Tibial nerve (tissue), 4 donors: Measurements from ENCODE around the gene PTH1R. TPM values are rescaled to one million over a fixed set of nuclear protein-coding genes. Genes with fewer than 3 reads are reported as not detected.

Source experiments
- DNase-seq, 2 donors: peaks; one replicate each; pipeline ENCODE4 v3.0.0-alpha.2; 2019; ENCODE audit warnings: low spot score in 2 of 2
- H3K27ac ChIP-seq, 4 donors: fragments of 200-600 bp; sonication (generic) in 3 of 4; one replicate each; pipeline ENCODE4 v1.5.1; 2017 to 2019; ENCODE audit warnings: mild to moderate bottlenecking in 1 of 4
- H3K27me3 ChIP-seq, 2 donors: fragments of 200-600 bp; sonication (generic) in 1 of 2; one replicate each; pipeline versions ENCODE4 v1.5.1 to v1.6.0; 2017 to 2019
- H3K36me3 ChIP-seq, 3 donors: fragments of 200-600 bp; sonication (generic); one replicate each; pipeline ENCODE4 v1.5.1; 2018 to 2019
- H3K4me1 ChIP-seq, 4 donors: fragments of 200-600 bp; sonication (generic) in 3 of 4; one replicate each; pipeline ENCODE4 v1.5.1; 2017 to 2019
- H3K4me3 ChIP-seq, 4 donors: fragments of 200-600 bp; sonication (generic) in 3 of 4; one replicate each; pipeline ENCODE4 v1.5.1; 2017 to 2019; ENCODE audit warnings: mild to moderate bottlenecking in 1 of 4, moderate library complexity in 1 of 4
- H3K9me3 ChIP-seq, 4 donors: fragments of 200-600 bp; sonication (generic) in 3 of 4; one replicate each; pipeline ENCODE4 v1.5.1; 2017 to 2019
- CTCF ChIP-seq, 5 experiments: fragments of 200-600 bp in 3 of 5; fragments of 450-650 bp in 2 of 5; sonication (generic) in 3 of 5; IDR thresholded peaks; one replicate each; pipeline ENCODE4 v1.5.1; 2016 to 2019; ENCODE audit warnings: antibody characterized with exemption in 5 of 5, mild to moderate bottlenecking in 3 of 5, moderate library complexity in 2 of 5
- EP300 ChIP-seq, 2 donors: sonication (generic); formaldehyde crosslinking; IDR thresholded peaks; one replicate each; pipeline ENCODE4 v1.6.1; 2017; ENCODE audit warnings: antibody characterized with exemption in 2 of 2, mild to moderate bottlenecking in 1 of 2
- POLR2A ChIP-seq, 2 donors: fragments of 450-650 bp; IDR thresholded peaks; one replicate each; pipeline ENCODE4 v1.6.1; 2017; ENCODE audit warnings: antibody characterized with exemption in 2 of 2, mild to moderate bottlenecking in 2 of 2, moderate library complexity in 2 of 2
- WGBS, 2 donors: methylation state at CpG; one replicate each; pipeline ENCODE4 v1.1.5; 2018; 5-methylcytosine and 5-hydroxymethylcytosine counted together
- total RNA-seq, 4 donors: library from RNA; depleted of rRNA; stranded (reverse); fragments of >200 nt; gene quantifications; one replicate each; pipeline ENCODE4 v1.1.0, GENCODE V29; 2016

PTH1R gene
- total RNA-seq, 4 donors from 2014 or later, result 8.1 to 14.3 (median 13.6) TPM

- DNase-seq, result no peak
- H3K9me3 ChIP-seq, result no peaks in the 10 kb centered on the region
- no peaks in the 10 kb centered on the region for H3K36me3 ChIP-seq
- WGBS, 2 donors, result 97 to 100% methylated on average over 2 to 3 of the region's 3 CpGs
- TF ChIP-seq POLR2A (IDR thresholded peaks at IDR 0.05) (no peak), EP300 (IDR thresholded peaks at IDR 0.05) (no peak), CTCF (IDR thresholded peaks at IDR 0.05) (no peak)
- H3K4me3 ChIP-seq, result no peak overlapping the region
- H3K27me3 ChIP-seq, result no peaks in the 10 kb centered on the region
- H3K4me1 ChIP-seq, result peaks cover 0 to 23% (median 20%) of the 10 kb centered on the region in 4 donors
- no peak overlapping the region for H3K27ac ChIP-seq
These were observed 13.6 kb downstream of the PTH1R start for GRCh38 chr3:46891132-46891531.

- no peaks in the 10 kb centered on the region for H3K27me3 ChIP-seq
- peak; percentile 54 to 57 for DNase-seq
- TF ChIP-seq CTCF (IDR thresholded peaks at IDR 0.05) (peak in 1 of 5 experiments; percentile 26), EP300 (IDR thresholded peaks at IDR 0.05) (peak in 1 of 2 donors; percentile 23), POLR2A (IDR thresholded peaks at IDR 0.05) (no peak)
- H3K9me3 ChIP-seq, result no peaks in the 10 kb centered on the region
- H3K4me3 ChIP-seq, result peak overlapping the region; percentile 10 to 55 (median 42)
- H3K36me3 ChIP-seq, result no peaks in the 10 kb centered on the region
- peaks cover 0 to 26% (median 20%) of the 10 kb centered on the region in 4 donors for H3K4me1 ChIP-seq
- H3K27ac ChIP-seq, result peak overlapping the region in 3 of 4 donors; percentile 17 to 29 (median 29)
- 8 to 15% methylated on average over 18 to 35 of the region's 58 CpGs for WGBS, 2 donors
These were observed 15.0 kb downstream of the PTH1R start for GRCh38 chr3:46892285-46893145.

GRCh38 chr3:46893146-46893748 lies 15.7 kb downstream of the PTH1R start:
- Histone ChIP-seq H3K36me3 (no peaks in the 10 kb centered on the region), H3K4me1 (peaks cover 0 to 29% (median 22%) of the 10 kb centered on the region in 4 donors), H3K9me3 (no peaks in the 10 kb centered on the region), H3K27ac (peak overlapping the region in 1 of 4 donors; percentile 29), H3K27me3 (peaks cover 0 to 6% of the 10 kb centered on the region in 2 donors), H3K4me3 (peak overlapping the region in 1 of 4 donors; percentile 55)
- TF ChIP-seq EP300 (IDR thresholded peaks at IDR 0.05) (no peak), POLR2A (IDR thresholded peaks at IDR 0.05) (no peak), CTCF (IDR thresholded peaks at IDR 0.05) (no peak)
- no peak for DNase-seq
- WGBS, 2 donors, result 61 to 62% methylated on average over 6 of the region's 6 CpGs

GRCh38 chr3:46893763-46894162 lies 16.2 kb downstream of the PTH1R start:
- Histone ChIP-seq H3K4me3 (no peak overlapping the region), H3K36me3 (no peaks in the 10 kb centered on the region), H3K9me3 (no peaks in the 10 kb centered on the region), H3K27me3 (peaks cover 0 to 10% of the 10 kb centered on the region in 2 donors), H3K27ac (no peak overlapping the region), H3K4me1 (peaks cover 0 to 34% (median 27%) of the 10 kb centered on the region in 4 donors)
- no peak for DNase-seq
- TF ChIP-seq CTCF (IDR thresholded peaks at IDR 0.05) (no peak), EP300 (IDR thresholded peaks at IDR 0.05) (no peak), POLR2A (IDR thresholded peaks at IDR 0.05) (no peak)
- WGBS, 2 donors, result 61 to 81% methylated on average over 9 of the region's 9 CpGs

- 93 to 96% methylated on average over 4 to 6 of the region's 6 CpGs for WGBS, 2 donors
- no peak for DNase-seq
These were observed 16.7 kb downstream of the PTH1R start for GRCh38 chr3:46894256-46894655.

More at GRCh38 chr3:46894256-46894655, 16.7 kb downstream of the PTH1R start:
- Histone ChIP-seq H3K4me3 (no peak overlapping the region), H3K36me3 (no peaks in the 10 kb centered on the region), H3K9me3 (no peaks in the 10 kb centered on the region), H3K27ac (no peak overlapping the region), H3K4me1 (peaks cover 0 to 39% (median 31%) of the 10 kb centered on the region in 4 donors), H3K27me3 (peaks cover 0 to 14% of the 10 kb centered on the region in 2 donors)
- TF ChIP-seq CTCF (IDR thresholded peaks at IDR 0.05), result no peak
- TF ChIP-seq EP300 (IDR thresholded peaks at IDR 0.05), result no peak
- TF ChIP-seq POLR2A (IDR thresholded peaks at IDR 0.05), result no peak
